KG1 (cell line): ENCODE data around the gene SLCO1A2.

ENCODE experiments used
- DNase-seq: peaks from one replicate; lab custom pipeline; 2025; lab: John Stamatoyannopoulos, UW

SLCO1A2 gene

GRCh38 chr12:21328578-21328977, 6.1 kb downstream of the SLCO1A2 start:
- no peak for DNase-seq

GRCh38 chr12:21324551-21324950, 10.2 kb downstream of the SLCO1A2 start:
- no peak for DNase-seq

GRCh38 chr12:21323736-21324135, 11.0 kb downstream of the SLCO1A2 start:
- DNase-seq = no peak

DNA sequence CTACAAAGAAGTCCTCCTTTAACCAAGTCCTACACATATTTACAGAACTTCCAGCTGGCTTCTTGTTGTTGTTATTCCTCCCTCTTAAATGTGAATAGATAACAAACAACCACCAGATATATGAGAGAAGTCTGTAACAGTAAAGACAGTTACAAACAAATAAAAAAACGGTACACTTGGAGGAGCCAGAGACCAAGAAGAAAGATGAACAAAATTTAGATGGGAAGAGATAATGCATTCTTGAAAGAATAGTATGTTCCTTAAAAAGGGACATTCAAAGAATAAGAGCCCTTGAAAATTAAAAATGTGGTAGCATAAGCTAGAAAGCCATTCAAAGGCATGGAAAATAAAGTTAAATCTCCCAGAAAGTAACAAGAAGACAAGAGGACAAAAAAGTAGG, 25.9 kb downstream of the SLCO1A2 start:
- DNase-seq = no peak

DNA sequence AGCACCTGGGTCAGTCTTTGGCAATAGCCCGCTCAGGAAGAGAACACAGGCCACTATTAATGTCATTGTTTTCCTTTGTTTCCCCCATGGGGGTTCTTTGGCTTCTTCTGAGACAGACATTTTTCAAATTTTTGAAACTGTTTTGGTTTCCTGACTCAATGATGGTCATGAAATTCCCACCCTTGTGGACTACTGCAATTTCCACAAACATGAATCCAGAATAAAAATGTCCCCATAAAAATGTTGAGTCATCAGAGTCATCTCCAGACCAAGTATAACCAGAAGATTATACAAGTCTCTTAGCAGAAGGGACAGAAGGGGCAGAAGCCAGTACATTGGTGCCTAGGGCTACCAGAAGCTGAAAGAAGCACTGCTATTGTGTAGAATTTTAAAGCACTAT, 29.1 kb downstream of the SLCO1A2 start:
- DNase-seq = no peak

GRCh38 chr12:21300632-21301031, 34.1 kb downstream of the SLCO1A2 start:
- DNase-seq = no peak

- no peak for DNase-seq
Measured at GRCh38 chr12:21296751-21297406, 37.8 kb downstream of the SLCO1A2 start.

GRCh38 chr12:21296348-21296747, 38.4 kb downstream of the SLCO1A2 start:
- no peak for DNase-seq

GRCh38 chr12:21294176-21294575, 40.5 kb downstream of the SLCO1A2 start:
- no peak for DNase-seq

DNA sequence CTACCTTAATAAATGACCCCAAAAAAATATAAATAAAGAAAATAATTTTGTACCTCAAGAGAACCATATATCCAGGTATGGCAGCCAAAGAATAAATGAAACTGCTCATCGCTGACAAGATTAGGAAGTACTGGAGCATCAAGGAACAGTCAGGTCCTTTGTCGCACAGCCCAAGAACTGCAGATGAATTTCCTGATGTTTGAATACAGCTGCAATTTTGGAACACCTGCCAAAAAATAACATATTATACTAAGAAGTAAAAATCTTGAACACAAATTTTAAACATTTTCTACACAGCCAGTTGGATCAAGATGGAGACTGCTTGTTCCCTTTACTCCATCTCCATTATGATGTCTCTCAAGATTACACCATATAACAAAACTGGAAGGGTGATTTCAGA, 42.6 kb downstream of the SLCO1A2 start:
- no peak for DNase-seq

- no peak for DNase-seq
Measured at GRCh38 chr12:21289698-21290097, 45.0 kb downstream of the SLCO1A2 start.

GRCh38 chr12:21276826-21277225, 57.9 kb downstream of the SLCO1A2 start:
- no peak for DNase-seq

- no peak for DNase-seq
Measured at GRCh38 chr12:21265932-21266331, 68.8 kb downstream of the SLCO1A2 start.

GRCh38 chr12:21264232-21264631, 70.5 kb downstream of the SLCO1A2 start:
- no peak for DNase-seq

GRCh38 chr12:21257172-21257571, 77.5 kb downstream of the SLCO1A2 start:
- no peak for DNase-seq

DNA sequence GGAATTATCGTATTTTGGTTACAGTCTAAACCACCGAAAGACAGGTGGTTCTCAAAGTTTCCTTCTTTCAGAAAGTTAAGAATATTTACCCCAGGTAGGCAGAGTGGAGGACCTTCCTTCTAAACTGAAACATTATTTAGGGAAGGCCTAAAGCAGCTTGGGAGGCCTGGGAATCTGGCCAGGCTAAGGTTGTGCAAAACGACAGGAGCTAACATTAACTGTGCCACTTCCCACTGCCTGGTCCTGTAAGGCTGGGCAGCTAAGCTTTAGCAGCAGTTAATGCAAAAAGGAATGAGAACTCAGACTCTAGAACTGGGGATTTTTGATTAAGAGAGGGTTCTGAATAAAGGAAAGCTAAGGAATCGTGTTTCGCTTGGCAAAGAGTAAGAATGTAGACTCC, 82.6 kb downstream of the SLCO1A2 start:
- DNase-seq = no peak

DNA sequence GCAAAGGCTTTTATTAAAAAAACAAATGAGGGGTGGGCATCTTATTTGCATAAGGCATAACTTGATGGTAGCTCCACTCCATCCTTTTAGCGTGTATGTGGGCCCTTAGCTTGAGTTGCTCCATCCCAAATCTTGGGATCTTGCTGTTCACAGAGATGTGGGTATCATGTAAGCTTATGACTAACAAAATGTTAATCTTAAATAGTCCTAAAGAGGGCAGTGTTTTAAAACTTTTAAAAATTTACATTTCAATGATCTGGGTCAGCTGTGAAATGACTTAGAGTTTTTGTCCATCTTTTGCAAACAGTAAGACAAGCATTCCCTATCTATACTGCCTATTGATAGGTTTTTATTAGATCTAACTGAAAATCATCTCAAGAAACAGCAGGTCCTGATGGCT, 86.0 kb downstream of the SLCO1A2 start:
- DNase-seq = no peak

DNA sequence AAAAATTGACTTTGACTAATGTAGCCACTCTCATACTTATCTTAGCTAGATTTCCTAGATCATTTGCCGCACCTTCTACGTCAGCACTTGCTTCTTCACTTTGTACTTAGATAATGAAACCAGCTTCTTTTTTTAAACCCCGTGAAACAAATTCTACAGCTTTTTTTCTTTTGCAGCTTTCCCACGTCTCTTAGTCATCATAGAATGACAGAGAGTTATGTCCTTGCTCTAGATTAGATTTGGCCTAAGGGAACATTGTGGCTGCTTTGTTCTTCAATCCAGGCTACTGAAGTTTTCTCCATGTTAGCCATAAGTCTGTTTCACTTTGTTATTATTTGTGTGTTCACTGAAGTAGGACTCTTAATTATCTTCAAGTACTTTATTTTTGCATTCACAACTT, 94.9 kb downstream of the SLCO1A2 start:
- DNase-seq = no peak

GRCh38 chr12:21234395-21234794, 100.3 kb downstream of the SLCO1A2 start:
- no peak for DNase-seq

GRCh38 chr12:21223930-21224329, 110.8 kb downstream of the SLCO1A2 start:
- no peak for DNase-seq

- DNase-seq = no peak
Measured at GRCh38 chr12:21221778-21222177, 112.9 kb downstream of the SLCO1A2 start.

- no peak for DNase-seq
Measured at GRCh38 chr12:21221072-21221471, 113.6 kb downstream of the SLCO1A2 start.

DNA sequence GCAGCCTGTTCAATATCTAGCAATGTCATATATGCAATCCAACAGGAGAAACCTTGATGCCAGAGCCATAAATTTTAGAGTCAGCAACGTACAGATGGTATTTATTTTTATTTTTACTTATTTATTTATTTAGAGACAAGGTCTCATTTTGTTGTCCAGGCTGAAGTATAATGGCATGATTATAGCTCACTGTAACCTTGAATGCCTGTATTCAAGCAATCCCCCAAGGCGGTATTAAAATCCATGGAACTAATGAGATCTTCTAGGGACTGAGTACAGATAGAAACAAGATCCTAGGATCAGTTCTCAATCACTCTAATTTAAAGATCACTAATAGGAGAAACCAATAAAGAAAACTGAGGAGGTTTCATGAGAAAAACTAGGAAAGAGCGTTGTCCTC, 114.5 kb downstream of the SLCO1A2 start:
- DNase-seq = no peak

- no peak for DNase-seq
Measured at GRCh38 chr12:21219206-21219605, 115.5 kb downstream of the SLCO1A2 start.
